ENCODE data around the gene MRPL52.
"Not testable (repeated sequence)": the region's sequence is repeated elsewhere in the genome, so short reads cannot be mapped to it uniquely, and the experiment has no call there.

MRPL52 gene

DNA sequence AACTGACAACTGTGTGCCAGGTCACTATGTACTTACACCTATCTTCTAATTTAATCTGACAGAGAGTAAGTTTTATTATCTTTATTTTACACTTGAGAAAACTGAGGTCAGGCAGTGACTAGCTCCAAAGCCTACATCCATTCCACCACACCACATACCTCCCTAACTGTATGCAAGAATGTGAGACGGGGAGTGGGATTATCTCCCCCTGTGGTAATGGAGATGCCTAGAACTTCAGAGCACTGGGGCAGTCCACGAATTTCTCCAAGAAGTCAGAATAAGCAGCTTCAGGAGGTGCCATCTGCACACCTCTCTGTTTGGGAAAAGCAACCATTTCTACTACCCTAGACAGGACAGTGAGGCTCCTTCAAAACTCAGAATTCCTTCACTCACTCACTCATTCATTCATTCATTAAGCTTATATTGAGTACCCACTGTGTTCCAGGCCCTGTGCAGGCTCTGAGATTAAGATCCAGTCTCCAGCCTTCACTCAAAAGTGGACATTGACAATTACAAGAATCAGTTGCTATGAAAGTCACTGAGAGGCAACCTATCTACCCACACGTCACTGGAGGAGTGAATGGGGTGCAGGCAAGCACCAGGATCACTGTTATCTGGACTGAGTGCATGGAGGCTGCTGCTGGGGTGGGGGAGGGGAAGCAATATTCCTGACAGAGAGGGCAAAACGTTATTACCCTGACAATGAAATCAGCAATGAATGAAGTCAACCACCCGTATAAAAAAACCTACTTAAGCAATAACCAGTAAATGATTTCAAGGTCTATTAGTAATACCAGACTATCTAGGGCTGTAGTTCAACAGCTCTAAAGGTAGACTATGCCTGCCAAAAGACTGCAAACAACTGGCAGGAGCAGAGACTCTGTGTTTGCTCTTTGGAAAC, 32.4 kb upstream of the MRPL52 start:
- FAIRE-seq (peak; percentile 9), DNase-seq (ENCODE audit: insufficient read length) (no peak)
- no peak for TF ChIP-seq POLR2AphosphoS5 (IDR thresholded peaks at IDR 0.05; ENCODE audit: low read depth, low read length)
- TF ChIP-seq POLR2A (IDR thresholded peaks at IDR 0.05; ENCODE audit: low read depth, low read length) = no peak
- no peak for TF ChIP-seq TAF1 (IDR thresholded peaks at IDR 0.05; ENCODE audit: borderline replicate concordance, low read depth, low read length)

DNA sequence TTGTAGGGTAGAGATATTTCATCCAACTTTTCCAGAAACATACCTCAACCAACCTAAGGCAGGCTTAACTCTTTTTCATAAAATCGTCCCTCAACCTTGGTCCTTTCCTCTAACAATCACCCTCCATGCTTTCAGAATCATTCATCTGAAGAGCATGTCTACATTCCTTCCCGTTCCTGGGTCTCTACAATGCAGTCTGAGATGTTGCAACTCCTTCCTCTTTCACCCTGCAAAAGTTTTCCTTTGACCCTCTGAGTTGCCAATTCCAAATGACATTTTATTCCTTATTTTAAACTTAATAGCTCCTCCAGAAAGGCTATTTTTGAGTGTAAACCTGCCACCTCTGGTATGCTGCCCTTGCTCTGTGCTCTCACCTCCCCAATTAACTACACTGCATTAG, 31.2 kb upstream of the MRPL52 start:
- FAIRE-seq (no peak), DNase-seq (ENCODE audit: insufficient read length) (no peak)
- TF ChIP-seq TAF1 (IDR thresholded peaks at IDR 0.05; ENCODE audit: borderline replicate concordance, low read depth, low read length) (no peak), POLR2AphosphoS5 (IDR thresholded peaks at IDR 0.05; ENCODE audit: low read depth, low read length) (no peak), POLR2A (IDR thresholded peaks at IDR 0.05; ENCODE audit: low read depth, low read length) (no peak)

DNA sequence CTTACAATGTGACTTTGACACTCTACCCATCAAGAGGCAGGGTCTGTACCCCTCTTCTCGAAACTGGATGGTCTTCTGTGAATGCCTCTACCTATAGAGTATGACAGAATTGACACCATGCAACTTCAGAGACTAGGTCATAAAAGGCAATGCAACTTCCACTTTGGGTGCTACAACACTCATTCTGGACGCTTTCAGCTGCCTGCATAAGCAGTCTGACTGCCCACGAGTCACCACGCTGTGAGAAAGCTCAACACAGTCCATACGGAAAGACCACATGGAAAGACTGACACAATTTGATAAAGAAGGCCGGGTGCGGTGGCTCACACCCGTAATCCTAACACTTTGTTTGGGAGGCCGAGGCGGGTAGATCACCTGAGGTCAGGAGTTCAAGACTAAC, 29.3 kb upstream of the MRPL52 start:
- FAIRE-seq = no peak

GRCh38 chr14:22801716-22802115, 28.0 kb upstream of the MRPL52 start:
- no peak for TF ChIP-seq TAF1 (IDR thresholded peaks at IDR 0.05; ENCODE audit: borderline replicate concordance, low read depth, low read length)
- no peak for TF ChIP-seq POLR2AphosphoS5 (IDR thresholded peaks at IDR 0.05; ENCODE audit: low read depth, low read length)
- TF ChIP-seq POLR2A (IDR thresholded peaks at IDR 0.05; ENCODE audit: low read depth, low read length) = no peak
- FAIRE-seq (peak; percentile 5), DNase-seq (ENCODE audit: insufficient read length) (no peak)

More for the DNA sequence above, 29.3 kb upstream of the MRPL52 start:
- TF ChIP-seq TAF1 (IDR thresholded peaks at IDR 0.05; ENCODE audit: borderline replicate concordance, low read depth, low read length) = no peak
- TF ChIP-seq POLR2AphosphoS5 (IDR thresholded peaks at IDR 0.05; ENCODE audit: low read depth, low read length) = no peak
- no peak for TF ChIP-seq POLR2A (IDR thresholded peaks at IDR 0.05; ENCODE audit: low read depth, low read length)
- no peak for DNase-seq (ENCODE audit: insufficient read length)

- TF ChIP-seq TAF1 (IDR thresholded peaks at IDR 0.05; ENCODE audit: borderline replicate concordance, low read depth, low read length) = no peak
- no peak; the same call in 1 of the 2 replicates for TF ChIP-seq POLR2A (IDR thresholded peaks at IDR 0.05; ENCODE audit: low read depth, low read length)
- no peak for TF ChIP-seq POLR2AphosphoS5 (IDR thresholded peaks at IDR 0.05; ENCODE audit: low read depth, low read length)
- FAIRE-seq (no peak), DNase-seq (ENCODE audit: insufficient read length) (no peak)
These were observed 26.6 kb upstream of the MRPL52 start for GRCh38 chr14:22802860-22803686.

DNA sequence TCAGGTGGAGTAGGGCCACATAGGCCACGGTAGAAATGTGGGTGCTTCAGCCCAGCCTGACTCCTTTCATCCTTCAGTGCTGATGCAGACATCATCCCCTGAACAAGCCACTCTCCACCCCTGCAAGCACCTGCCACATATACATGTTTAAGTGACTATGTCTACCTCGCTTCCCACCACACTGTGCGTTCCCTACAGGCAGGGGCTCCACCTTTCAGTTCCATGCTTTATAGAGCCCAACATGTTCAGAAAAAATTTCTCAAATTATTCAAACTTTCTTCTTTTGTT, 26.1 kb upstream of the MRPL52 start:
- TF ChIP-seq POLR2AphosphoS5 (IDR thresholded peaks at IDR 0.05; ENCODE audit: low read depth, low read length) (0 out of 2 replicates have a peak, but pooled peaks have one; percentile 49), TAF1 (IDR thresholded peaks at IDR 0.05; ENCODE audit: borderline replicate concordance, low read depth, low read length) (no peak), POLR2A (IDR thresholded peaks at IDR 0.05; ENCODE audit: low read depth, low read length) (0 out of 2 replicates have a peak, but pooled peaks have one; percentile 37)
- peak; percentile 89 for FAIRE-seq
- no peak for DNase-seq (ENCODE audit: insufficient read length)

DNA sequence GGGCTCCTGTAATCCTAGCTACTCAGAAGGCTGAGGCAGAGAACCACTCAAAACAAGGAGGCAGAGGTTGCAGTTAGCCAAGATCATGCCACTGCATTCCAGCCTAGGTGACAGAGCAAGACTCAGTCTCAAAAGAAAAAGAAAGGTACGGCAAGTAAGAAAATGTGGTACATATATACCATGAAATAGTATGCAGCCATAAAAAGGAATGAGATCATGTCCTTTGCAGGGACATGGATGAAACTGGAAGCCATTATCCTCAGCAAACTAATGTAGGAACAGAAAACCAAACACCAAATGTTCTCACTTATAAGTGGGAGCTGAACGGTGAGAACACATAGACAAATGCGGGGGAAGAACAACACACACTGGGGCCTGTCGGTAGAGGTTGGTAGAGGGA, 24.5 kb upstream of the MRPL52 start:
- not testable (repeated sequence) for DNase-seq (ENCODE audit: insufficient read length); FAIRE-seq

GRCh38 chr14:22807432-22808087, 22.1 kb upstream of the MRPL52 start:
- FAIRE-seq (no peak), DNase-seq (ENCODE audit: insufficient read length) (no peak)
- TF ChIP-seq POLR2AphosphoS5 (IDR thresholded peaks at IDR 0.05; ENCODE audit: low read depth, low read length) (no peak), TAF1 (IDR thresholded peaks at IDR 0.05; ENCODE audit: borderline replicate concordance, low read depth, low read length) (no peak), POLR2A (IDR thresholded peaks at IDR 0.05; ENCODE audit: low read depth, low read length) (no peak)

GRCh38 chr14:22808388-22809209, 21.1 kb upstream of the MRPL52 start:
- DNase-seq (ENCODE audit: insufficient read length) = no peak
- TF ChIP-seq TAF1 (IDR thresholded peaks at IDR 0.05; ENCODE audit: borderline replicate concordance, low read depth, low read length) = no peak
- no peak for TF ChIP-seq POLR2AphosphoS5 (IDR thresholded peaks at IDR 0.05; ENCODE audit: low read depth, low read length)
- no peak for TF ChIP-seq POLR2A (IDR thresholded peaks at IDR 0.05; ENCODE audit: low read depth, low read length)
- FAIRE-seq = no peak

GRCh38 chr14:22811722-22812121, 18.0 kb upstream of the MRPL52 start:
- DNase-seq (ENCODE audit: insufficient read length) (no peak), FAIRE-seq (no peak)
- TF ChIP-seq POLR2AphosphoS5 (IDR thresholded peaks at IDR 0.05; ENCODE audit: low read depth, low read length) (no peak), TAF1 (IDR thresholded peaks at IDR 0.05; ENCODE audit: borderline replicate concordance, low read depth, low read length) (no peak), POLR2A (IDR thresholded peaks at IDR 0.05; ENCODE audit: low read depth, low read length) (no peak)

DNA sequence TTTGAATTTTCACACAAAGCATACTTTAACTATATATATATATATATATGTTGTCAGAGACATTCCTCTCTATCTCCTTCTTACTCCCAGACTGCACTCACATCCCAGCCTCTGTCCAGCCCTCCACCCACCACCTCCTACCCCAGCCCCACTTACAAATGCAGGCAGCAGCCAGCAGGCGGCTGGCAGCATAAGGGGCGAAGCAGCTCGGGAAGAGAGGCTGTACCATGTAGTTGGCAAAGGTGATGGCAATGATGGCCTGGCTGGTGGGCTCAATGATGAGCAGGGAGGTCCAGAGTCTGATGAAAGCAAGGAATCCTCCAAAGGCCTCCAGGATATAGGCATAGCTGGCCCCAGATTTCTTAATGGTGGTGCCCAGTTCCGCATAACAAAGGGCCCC, 16.9 kb upstream of the MRPL52 start:
- no peak for TF ChIP-seq POLR2AphosphoS5 (IDR thresholded peaks at IDR 0.05; ENCODE audit: low read depth, low read length)
- no peak for TF ChIP-seq POLR2A (IDR thresholded peaks at IDR 0.05; ENCODE audit: low read depth, low read length)
- no peak for TF ChIP-seq TAF1 (IDR thresholded peaks at IDR 0.05; ENCODE audit: borderline replicate concordance, low read depth, low read length)
- FAIRE-seq = no peak
- no peak for DNase-seq (ENCODE audit: insufficient read length)
